GM10266 (cell line): ENCODE data around the gene RENBP.

Experiments
- DNase-seq: peaks from one replicate; pipeline ENCODE4 v3.0.0; 2012; ENCODE audit errors: extremely low spot score
- CTCF ChIP-seq: IDR thresholded peaks from 2 replicates; pipeline ENCODE4 v1.5.1; 2012; ENCODE audit warnings: mild to moderate bottlenecking, low read depth; ENCODE audit not compliant: control insufficient read depth, insufficient read depth; ENCODE audit errors: missing control alignments

The RENBP gene

GRCh38 chrX:153921511-153922446, 22.7 kb downstream of the RENBP start:
- no peak for DNase-seq
- TF ChIP-seq CTCF: no peak

GRCh38 chrX:153921070-153921469, 23.4 kb downstream of the RENBP start:
- TF ChIP-seq CTCF: no peak

GRCh38 chrX:153920546-153920945, 23.9 kb downstream of the RENBP start:
- no peak for TF ChIP-seq CTCF
- no peak for DNase-seq

More at GRCh38 chrX:153921070-153921469, 23.4 kb downstream of the RENBP start:
- DNase-seq: no peak

GRCh38 chrX:153919281-153919680, 25.2 kb downstream of the RENBP start:
- no peak for DNase-seq
- no peak for TF ChIP-seq CTCF

- no peak for TF ChIP-seq CTCF
- DNase-seq: no peak
Observed at GRCh38 chrX:153917869-153918268, 26.6 kb downstream of the RENBP start.

GRCh38 chrX:153913701-153914100, 30.7 kb downstream of the RENBP start:
- DNase-seq: no peak
- no peak for TF ChIP-seq CTCF

GRCh38 chrX:153913211-153913610, 31.2 kb downstream of the RENBP start:
- TF ChIP-seq CTCF: no peak
- no peak for DNase-seq
